KBM-7 (cell line): ENCODE data around the gene MARK2.
A peak's percentile ranks its signal among the peaks of the same experiment; 100 is the strongest.

ENCODE experiments used
- DNase-seq: peaks from one replicate; pipeline ENCODE4 v3.0.0-alpha.2; 2015
- in situ Hi-C: fragments of 300-500 bp; cut with MboI; formaldehyde crosslinking; loops from 2 replicates; pipeline ENCODE4 v1.14.3; 2020; ENCODE audit warnings: low sequenced_read_pairs, low pct_unique_long_range_greater_than_20kb, mixed read lengths

The MARK2 gene

GRCh38 chr11:63874511-63874910 is 35.6 kb downstream of the MARK2 start:
- in situ Hi-C loops = no loop called here
- no peak for DNase-seq

DNA sequence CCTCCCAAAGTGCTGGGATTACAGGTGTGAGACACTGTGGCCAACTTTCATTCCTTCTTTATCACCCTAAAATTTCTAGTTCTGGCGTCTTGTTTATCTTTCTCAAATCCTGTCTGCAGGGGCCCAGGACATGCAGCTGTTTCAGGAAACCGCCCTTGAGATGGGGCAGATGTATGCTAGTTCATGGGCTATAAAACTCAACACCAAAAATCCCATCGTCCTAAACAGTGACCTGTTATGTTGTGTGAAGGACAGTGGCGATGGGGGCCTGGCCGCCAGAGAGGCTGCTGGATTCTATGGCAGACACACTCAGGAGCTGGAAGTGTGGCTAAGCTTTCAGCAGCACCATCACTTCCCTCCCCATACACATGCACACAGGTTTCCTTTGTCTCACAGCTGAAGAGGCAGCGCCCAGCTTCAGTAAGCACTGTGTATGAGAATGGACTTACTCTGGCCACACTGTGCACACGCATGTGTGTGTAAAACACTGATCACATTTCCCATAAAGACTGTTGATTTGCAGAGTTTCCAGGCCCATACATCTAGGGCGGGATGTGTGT is 36.7 kb downstream of the MARK2 start:
- DNase-seq = no peak
- in situ Hi-C loops = no loop called here

DNA sequence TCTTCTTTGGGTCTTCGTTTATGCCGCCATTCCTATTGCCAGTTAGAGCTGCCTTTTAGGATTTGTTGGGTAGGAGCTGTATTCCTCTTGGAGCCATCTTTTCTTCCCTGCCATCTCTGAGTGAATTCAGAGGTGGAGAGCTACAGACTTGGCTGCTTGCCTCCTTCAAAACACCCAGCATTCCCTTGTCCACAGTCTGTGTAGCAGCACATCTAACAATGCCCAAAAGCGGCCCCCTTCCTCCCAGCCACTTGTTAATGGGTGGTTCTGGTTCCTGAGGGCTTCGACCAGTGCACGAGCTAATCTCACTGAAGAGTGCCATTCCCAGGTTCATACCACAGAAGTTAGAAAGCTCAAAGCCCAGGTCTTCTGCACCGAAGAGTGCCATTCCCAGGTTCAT is 37.7 kb downstream of the MARK2 start:
- no peak for DNase-seq
- in situ Hi-C loops = no loop called here

DNA sequence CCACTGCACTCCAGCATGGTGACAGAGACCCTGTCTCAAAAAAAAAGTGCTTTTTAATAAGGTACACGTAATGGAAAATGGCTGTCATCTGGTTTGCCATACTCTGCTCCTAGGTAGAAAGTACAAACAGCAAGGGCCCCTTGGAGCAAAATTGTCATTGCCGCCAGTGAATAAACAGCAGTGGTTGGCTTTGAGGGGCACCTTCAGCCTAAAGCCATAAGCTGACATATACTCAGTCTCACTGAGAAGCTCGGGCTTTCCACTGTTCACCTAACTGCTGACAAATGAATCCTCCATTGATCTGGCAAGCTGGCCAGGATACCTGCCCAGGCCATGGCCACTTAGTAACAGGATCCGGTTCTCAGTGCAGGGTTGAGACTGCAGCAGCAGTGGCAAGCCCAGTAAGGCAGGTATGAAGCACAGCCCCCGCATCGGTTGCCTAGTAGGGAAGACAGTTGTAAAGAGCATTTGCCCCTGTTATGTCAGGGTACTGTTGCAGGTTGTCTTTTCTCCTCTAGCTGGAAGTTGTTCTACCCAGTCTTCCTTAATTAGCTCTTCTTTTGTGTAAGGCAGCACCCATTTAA is 38.8 kb downstream of the MARK2 start:
- in situ Hi-C loops = no loop called here
- no peak for DNase-seq

- no peak for DNase-seq
- in situ Hi-C loops = no loop called here
Measured at GRCh38 chr11:63879598-63880402, 40.9 kb downstream of the MARK2 start.

GRCh38 chr11:63880403-63880790 is 41.5 kb downstream of the MARK2 start:
- DNase-seq = no peak
- in situ Hi-C loops = no loop called here

DNA sequence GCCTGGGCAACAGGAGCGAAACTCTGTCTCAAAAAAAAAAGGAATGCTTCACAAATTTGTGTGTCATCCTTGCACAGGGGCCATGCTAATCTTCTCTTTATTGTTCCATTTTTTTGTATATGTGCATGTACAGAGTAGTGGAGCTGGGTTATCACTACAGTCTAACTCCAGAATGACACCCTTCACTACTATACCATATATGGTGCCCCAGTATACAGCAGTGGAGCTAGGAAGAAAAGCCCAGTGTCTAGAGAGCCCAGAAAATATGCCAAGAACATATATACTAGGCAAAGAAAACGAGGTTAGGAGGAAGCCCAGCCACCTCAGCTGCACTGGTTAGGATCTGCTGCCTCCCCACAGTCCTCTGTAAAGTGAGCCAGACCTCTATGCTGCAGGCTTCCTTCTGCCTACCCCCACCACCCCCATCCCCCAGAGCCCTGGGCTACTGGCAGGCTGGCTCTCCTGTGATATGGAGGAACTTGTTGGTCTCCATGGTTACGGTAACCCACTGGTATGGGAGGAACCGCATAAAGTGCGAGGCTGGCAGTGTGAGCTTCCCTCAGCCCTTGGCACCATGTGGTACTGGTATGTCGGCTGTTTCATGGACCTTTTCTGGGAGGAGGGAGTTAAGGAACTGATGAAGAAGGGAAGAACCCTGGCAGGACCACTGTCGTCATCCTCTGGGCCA is 43.8 kb downstream of the MARK2 start:
- in situ Hi-C loops = no loop called here
- DNase-seq = peak; percentile 85

DNA sequence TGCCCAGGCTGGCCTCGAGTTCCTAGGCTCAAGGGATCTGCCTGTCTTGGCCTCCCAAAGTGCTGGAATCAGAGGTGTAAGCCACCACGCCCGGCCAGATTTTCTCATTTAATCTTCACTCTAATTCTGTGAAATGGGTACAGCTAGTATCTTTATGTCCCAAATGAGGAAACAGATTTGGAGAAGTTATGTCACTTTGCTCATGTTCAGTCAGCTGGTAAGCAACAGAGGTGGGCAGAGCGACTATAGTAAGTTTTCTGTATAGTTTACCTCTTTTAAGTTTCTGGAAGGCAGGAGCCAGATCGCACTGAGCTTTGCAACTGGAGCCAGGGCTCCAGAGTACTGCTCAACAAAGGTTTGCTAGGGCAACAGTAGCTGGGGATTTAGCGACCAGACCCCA is 44.9 kb downstream of the MARK2 start:
- no peak for DNase-seq

GRCh38 chr11:63884196-63884932 is 45.5 kb downstream of the MARK2 start:
- in situ Hi-C loops = no loop called here
- no peak for DNase-seq

More for the DNA sequence above, 44.9 kb downstream of the MARK2 start:
- in situ Hi-C loops = no loop called here

- in situ Hi-C loops = no loop called here
- DNase-seq = no peak
Measured at GRCh38 chr11:63887386-63887999, 48.6 kb downstream of the MARK2 start.

- in situ Hi-C loops = no loop called here
- peak; percentile 79 for DNase-seq
Measured at GRCh38 chr11:63888170-63889086, 49.5 kb downstream of the MARK2 start.

GRCh38 chr11:63889344-63889743 is 50.4 kb downstream of the MARK2 start:
- in situ Hi-C loops = no loop called here
- DNase-seq = no peak

- in situ Hi-C loops = loop anchor here (10.0 kb wide), 1 partner anchor 46 kb away; no protein-coding TSS in a partner anchor
- DNase-seq = no peak
Measured at GRCh38 chr11:63890368-63890767, 51.5 kb downstream of the MARK2 start.

DNA sequence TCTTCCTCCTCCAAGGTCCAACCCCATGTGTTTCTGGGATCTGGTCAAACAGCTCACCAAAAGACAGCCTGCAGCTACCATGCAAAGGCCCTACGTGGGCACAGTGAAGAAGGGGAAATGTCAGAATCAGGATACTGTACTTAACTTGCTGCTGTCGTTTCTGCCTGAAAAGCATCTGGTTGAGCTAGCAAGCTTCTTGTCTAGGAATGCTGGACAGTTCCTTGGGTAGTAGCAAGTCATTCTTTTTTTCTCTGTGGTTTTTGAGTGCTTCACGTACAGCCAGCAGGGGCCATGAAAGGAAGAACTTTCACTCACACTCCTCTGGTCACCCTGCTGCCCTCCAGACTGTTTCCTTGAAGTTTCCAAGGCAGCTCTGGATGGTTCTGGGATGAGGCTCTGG is 53.3 kb downstream of the MARK2 start:
- in situ Hi-C loops = loop anchor here (10.0 kb wide), 1 partner anchor 47 kb away; no protein-coding TSS in a partner anchor
- DNase-seq = peak; percentile 43

GRCh38 chr11:63893355-63893754 is 54.4 kb downstream of the MARK2 start:
- no peak for DNase-seq
- in situ Hi-C loops = loop anchor here (10.0 kb wide), 1 partner anchor 49 kb away; no protein-coding TSS in a partner anchor

GRCh38 chr11:63896071-63896470 is 57.2 kb downstream of the MARK2 start:
- in situ Hi-C loops = loop anchor here (10.0 kb wide), 1 partner anchor 51 kb away; no protein-coding TSS in a partner anchor
- no peak for DNase-seq

- in situ Hi-C loops = loop anchor here (10.0 kb wide), 1 partner anchor 53 kb away; no protein-coding TSS in a partner anchor
Measured at GRCh38 chr11:63897459-63898146, 58.7 kb downstream of the MARK2 start.

More at GRCh38 chr11:63897459-63898146, 58.7 kb downstream of the MARK2 start:
- DNase-seq = no peak
